Inferior parietal cortex (tissue), 1 donor: ENCODE data around the gene MUC5B.
"Not testable (repeated sequence)": the region's sequence is repeated elsewhere in the genome, so short reads cannot be mapped to it uniquely, and the experiment has no call there.

Experiments
- DNase-seq: peaks from one replicate; pipeline ENCODE4 v3.0.0-alpha.2; 2016; ENCODE audit errors: extremely low spot score

Gene MUC5B

GRCh38 chr11:1203505-1204271, 19.2 kb upstream of the MUC5B start:
- no peak for DNase-seq

GRCh38 chr11:1204381-1205101, 18.3 kb upstream of the MUC5B start:
- DNase-seq, result no peak

- DNase-seq, result no peak
Observed at GRCh38 chr11:1205121-1205986, 17.5 kb upstream of the MUC5B start.

GRCh38 chr11:1205987-1206331, 16.9 kb upstream of the MUC5B start:
- no peak for DNase-seq

- no peak for DNase-seq
Observed at GRCh38 chr11:1206391-1207271, 16.2 kb upstream of the MUC5B start.

GRCh38 chr11:1207401-1208143, 15.3 kb upstream of the MUC5B start:
- DNase-seq, result no peak

- DNase-seq, result no peak
Observed at GRCh38 chr11:1208144-1208393, 14.8 kb upstream of the MUC5B start.

GRCh38 chr11:1208394-1209261, 14.2 kb upstream of the MUC5B start:
- no peak for DNase-seq

- DNase-seq, result no peak
Observed at GRCh38 chr11:1209371-1210057, 13.4 kb upstream of the MUC5B start.

- no peak for DNase-seq
Observed at GRCh38 chr11:1211838-1212237, 11.0 kb upstream of the MUC5B start.

- not testable (repeated sequence) for DNase-seq
Observed at GRCh38 chr11:1215826-1216225, 7.0 kb upstream of the MUC5B start.

GRCh38 chr11:1217151-1217550, 5.7 kb upstream of the MUC5B start:
- no peak for DNase-seq

- no peak for DNase-seq
Observed at GRCh38 chr11:1218256-1218787, 4.5 kb upstream of the MUC5B start.

- no peak for DNase-seq
Observed at GRCh38 chr11:1218788-1219445, 3.9 kb upstream of the MUC5B start.

GRCh38 chr11:1219446-1219833, 3.4 kb upstream of the MUC5B start:
- DNase-seq, result no peak

GRCh38 chr11:1219834-1220815, 2.7 kb upstream of the MUC5B start:
- no peak for DNase-seq

- no peak for DNase-seq
Observed at GRCh38 chr11:1220941-1221721, 1.7 kb upstream of the MUC5B start.
